ENCODE data around the gene TCF4. TPM values are rescaled to one million over a fixed set of nuclear protein-coding genes. Genes with fewer than 3 reads are reported as not detected.
A peak's percentile ranks its signal among the peaks of the same experiment; 100 is the strongest.

TCF4 gene
- total RNA-seq, 1 donor from 2014 or later = 175 TPM

- peaks cover 10% of the 10 kb centered on the region for H3K27me3 Mint-ChIP-seq (ENCODE audit: unreplicated experiment)
Measured at GRCh38 chr18:55466789-55467188, 121.2 kb downstream of the TCF4 start.

GRCh38 chr18:55465313-55465712, 122.7 kb downstream of the TCF4 start:
- no peak for DNase-seq (ENCODE audit: low spot score)
- Mint-ChIP-seq H3K36me3 (ENCODE audit: low read depth, unreplicated experiment) (peaks cover 3% of the 10 kb centered on the region), H3K27me3 (ENCODE audit: unreplicated experiment) (peaks cover 5% of the 10 kb centered on the region), H3K4me1 (ENCODE audit: unreplicated experiment) (peaks cover 36% of the 10 kb centered on the region), H3K27ac (ENCODE audit: unreplicated experiment) (no peak overlapping the region), H3K9me3 (ENCODE audit: unreplicated experiment) (no peaks in the 10 kb centered on the region), H3K4me3 (ENCODE audit: unreplicated experiment) (no peak overlapping the region)
- TF ChIP-seq CTCF (IDR thresholded peaks at IDR 0.05; ENCODE audit: unreplicated experiment) = no peak

More at GRCh38 chr18:55466789-55467188, 121.2 kb downstream of the TCF4 start:
- DNase-seq (ENCODE audit: low spot score) = no peak
- Mint-ChIP-seq H3K4me3 (ENCODE audit: unreplicated experiment) (no peak overlapping the region), H3K36me3 (ENCODE audit: low read depth, unreplicated experiment) (peaks cover 3% of the 10 kb centered on the region), H3K9me3 (ENCODE audit: unreplicated experiment) (no peaks in the 10 kb centered on the region), H3K27ac (ENCODE audit: unreplicated experiment) (peak overlapping the region; percentile 72), H3K4me1 (ENCODE audit: unreplicated experiment) (peaks cover 45% of the 10 kb centered on the region)
- TF ChIP-seq CTCF (IDR thresholded peaks at IDR 0.05; ENCODE audit: unreplicated experiment) = no peak

- Mint-ChIP-seq H3K4me3 (ENCODE audit: unreplicated experiment) (no peak overlapping the region), H3K27ac (ENCODE audit: unreplicated experiment) (no peak overlapping the region), H3K36me3 (ENCODE audit: low read depth, unreplicated experiment) (peaks cover 3% of the 10 kb centered on the region), H3K27me3 (ENCODE audit: unreplicated experiment) (peaks cover 3% of the 10 kb centered on the region), H3K9me3 (ENCODE audit: unreplicated experiment) (no peaks in the 10 kb centered on the region), H3K4me1 (ENCODE audit: unreplicated experiment) (peaks cover 39% of the 10 kb centered on the region)
- DNase-seq (ENCODE audit: low spot score) = no peak
- TF ChIP-seq CTCF (IDR thresholded peaks at IDR 0.05; ENCODE audit: unreplicated experiment) = no peak
Measured at GRCh38 chr18:55464581-55464980, 123.4 kb downstream of the TCF4 start.

- TF ChIP-seq CTCF (IDR thresholded peaks at IDR 0.05; ENCODE audit: unreplicated experiment) = no peak
- Mint-ChIP-seq H3K27me3 (ENCODE audit: unreplicated experiment) (peaks cover 3% of the 10 kb centered on the region), H3K9me3 (ENCODE audit: unreplicated experiment) (no peaks in the 10 kb centered on the region)
Measured at GRCh38 chr18:55462652-55463051, 125.3 kb downstream of the TCF4 start.

GRCh38 chr18:55461848-55462247, 126.1 kb downstream of the TCF4 start:
- H3K4me3 Mint-ChIP-seq (ENCODE audit: unreplicated experiment) = no peak overlapping the region
- DNase-seq (ENCODE audit: low spot score) = no peak
- no peak for TF ChIP-seq CTCF (IDR thresholded peaks at IDR 0.05; ENCODE audit: unreplicated experiment)
- no peak overlapping the region for H3K27ac Mint-ChIP-seq (ENCODE audit: unreplicated experiment)
- no peaks in the 10 kb centered on the region for H3K9me3 Mint-ChIP-seq (ENCODE audit: unreplicated experiment)
- peaks cover 25% of the 10 kb centered on the region for H3K4me1 Mint-ChIP-seq (ENCODE audit: unreplicated experiment)
- no peaks in the 10 kb centered on the region for H3K36me3 Mint-ChIP-seq (ENCODE audit: low read depth, unreplicated experiment)
- peaks cover 2% of the 10 kb centered on the region for H3K27me3 Mint-ChIP-seq (ENCODE audit: unreplicated experiment)

More at GRCh38 chr18:55462652-55463051, 125.3 kb downstream of the TCF4 start:
- no peak for DNase-seq (ENCODE audit: low spot score)
- H3K27ac Mint-ChIP-seq (ENCODE audit: unreplicated experiment) = no peak overlapping the region
- H3K4me3 Mint-ChIP-seq (ENCODE audit: unreplicated experiment) = no peak overlapping the region
- no peaks in the 10 kb centered on the region for H3K36me3 Mint-ChIP-seq (ENCODE audit: low read depth, unreplicated experiment)
- peaks cover 33% of the 10 kb centered on the region for H3K4me1 Mint-ChIP-seq (ENCODE audit: unreplicated experiment)

All from endothelial cell (in vitro differentiated cells).